PC-9 (cell line): Measurements from ENCODE around the gene CPN1.

Experiments used
- EZH2 ChIP-seq: fragments of 200-600 bp; sonication (generic); IDR thresholded peaks from 2 replicates; pipeline ENCODE4 v1.8.0; 2017; ENCODE audit warnings: antibody characterized with exemption, low read depth
- TF ChIP-seq, protein P1 (sequence below): fragments of 200-600 bp; sonication (generic); conservative IDR thresholded peaks from 2 replicates; pipeline ENCODE4 v1.6.1; 2017; ENCODE audit warnings: mixed run types, antibody characterized with exemption, mild to moderate bottlenecking, moderate library complexity

DNA sequence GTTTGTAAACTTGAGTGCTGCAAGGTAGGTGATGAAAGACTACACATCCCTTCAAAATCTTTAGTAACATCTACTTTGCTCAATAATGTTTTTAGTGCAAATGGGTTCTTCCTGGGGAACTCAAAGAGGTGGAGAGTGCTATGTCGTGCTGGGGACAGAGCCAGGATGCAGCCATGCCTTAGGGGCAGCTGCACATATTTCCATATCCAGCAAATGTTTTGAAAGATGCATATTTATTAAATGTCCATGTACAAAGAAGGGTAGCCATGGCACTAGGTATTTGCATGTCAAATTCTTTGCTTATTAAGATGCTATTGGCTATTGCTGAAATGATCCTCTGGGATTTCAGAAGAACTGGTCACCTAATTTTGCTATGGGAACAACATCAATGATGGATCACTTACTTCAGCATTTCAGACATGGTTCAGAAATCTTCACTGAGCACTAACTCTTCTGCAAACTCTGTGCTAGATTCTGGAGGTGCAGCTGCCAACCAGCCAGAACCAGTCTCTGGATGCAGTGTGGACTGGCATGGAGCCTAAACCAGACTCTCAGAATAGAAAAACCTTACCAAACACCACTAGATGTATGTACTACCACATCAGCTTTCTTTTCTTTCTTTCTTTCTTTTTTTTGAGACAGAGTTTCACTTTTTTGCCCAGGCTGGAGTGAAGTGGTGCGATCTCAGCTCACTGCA lies 40.2 kb downstream of the CPN1 start:
- TF ChIP-seq, protein P1, sequence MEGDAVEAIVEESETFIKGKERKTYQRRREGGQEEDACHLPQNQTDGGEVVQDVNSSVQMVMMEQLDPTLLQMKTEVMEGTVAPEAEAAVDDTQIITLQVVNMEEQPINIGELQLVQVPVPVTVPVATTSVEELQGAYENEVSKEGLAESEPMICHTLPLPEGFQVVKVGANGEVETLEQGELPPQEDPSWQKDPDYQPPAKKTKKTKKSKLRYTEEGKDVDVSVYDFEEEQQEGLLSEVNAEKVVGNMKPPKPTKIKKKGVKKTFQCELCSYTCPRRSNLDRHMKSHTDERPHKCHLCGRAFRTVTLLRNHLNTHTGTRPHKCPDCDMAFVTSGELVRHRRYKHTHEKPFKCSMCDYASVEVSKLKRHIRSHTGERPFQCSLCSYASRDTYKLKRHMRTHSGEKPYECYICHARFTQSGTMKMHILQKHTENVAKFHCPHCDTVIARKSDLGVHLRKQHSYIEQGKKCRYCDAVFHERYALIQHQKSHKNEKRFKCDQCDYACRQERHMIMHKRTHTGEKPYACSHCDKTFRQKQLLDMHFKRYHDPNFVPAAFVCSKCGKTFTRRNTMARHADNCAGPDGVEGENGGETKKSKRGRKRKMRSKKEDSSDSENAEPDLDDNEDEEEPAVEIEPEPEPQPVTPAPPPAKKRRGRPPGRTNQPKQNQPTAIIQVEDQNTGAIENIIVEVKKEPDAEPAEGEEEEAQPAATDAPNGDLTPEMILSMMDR, result no peak
- TF ChIP-seq EZH2, result no peak
